ENCODE measurements around the gene CH25H.

Gene CH25H

GRCh38 chr10:89156161-89156835 lies 50.8 kb downstream of the CH25H start:
- no peak overlapping the region for H3K4me3 ChIP-seq (ENCODE audit: low read length)
- no peak for DNase-seq (ENCODE audit: low read depth)
- TF ChIP-seq CTCF (conservative IDR thresholded peaks at IDR 0.05; ENCODE audit: low read length) = no peak

Measured in AG10803 (cell line).